K562 (cell line): ENCODE data around the gene SCML2. TPM values are rescaled to one million over a fixed set of nuclear protein-coding genes. Genes with fewer than 3 reads are reported as not detected.

Source experiments
- ATAC-seq: fragments of 200-7000 bp; cut with Tn5 transposase; 3 replicates; pipeline ENCODE4 v1.9.1; 2020; ENCODE audit warnings: moderate library complexity
- BruUV-seq: library from RNA; stranded (reverse); fragments of 400-500 nt; replicated peaks from 2 replicates; lab custom pipeline; 2021; lab: Mats Ljungman, UMichigan
- CTCF ChIA-PET: fragments of 300-600 bp; formaldehyde crosslinking; extraction: SDS; loops from one replicate; lab custom pipeline; 2021; ENCODE audit warnings: low intra/inter-chr PET ratio; lab: Yijun Ruan, JAX
- POLR2A ChIA-PET: fragments of 300-600, 350-650 bp; sonication (Branson Sonifier 250); formaldehyde crosslinking; extraction: SDS; loops from one replicate; lab custom pipeline; 2021; ENCODE audit warnings: antibody characterized with exemption, inconsistent platforms; lab: Yijun Ruan, JAX
- DNase-seq, 4 experiments: peaks; one replicate each; pipeline versions ENCODE4 v3.0.0 to v3.0.0-alpha.2; 2011 to 2018; ENCODE audit warnings: low spot score in 3 of 4, mixed read lengths in 3 of 4; ENCODE audit errors: extremely low read depth in 1 of 4
- FAIRE-seq: peaks from 2 replicates; lab custom pipeline; 2011; peaks lifted over from hg19 to GRCh38; lab: Jason Lieb, UNC
- H2AFZ ChIP-seq: 2 replicates; pipeline ENCODE4 v1.6.0; 2011; ENCODE audit warnings: low read depth, low read length, control low read depth, inconsistent platforms
- H3K27ac ChIP-seq: fragments of 200-600 bp; 3 replicates; pipeline ENCODE4 v1.8.0; 2011; ENCODE audit warnings: low read depth, mild to moderate bottlenecking, control low read depth, inconsistent platforms, low read length, moderate library complexity, mixed read lengths; ENCODE audit errors: extremely low read depth
- H3K27me3 ChIP-seq, 2 experiments: fragments of 300-600 bp in 1 of 2; 2 replicates in 1 of 2; 3 replicates in 1 of 2; pipeline versions ENCODE4 v1.6.0 to v1.8.0; 2011; ENCODE audit warnings: inconsistent platforms in 2 of 2, low read length in 2 of 2, mild to moderate bottlenecking in 1 of 2, mixed read lengths in 1 of 2, moderate library complexity in 1 of 2; ENCODE audit not compliant: control insufficient read depth in 2 of 2, insufficient read depth in 2 of 2
- H3K36me3 ChIP-seq: fragments of 300-600 bp; 3 replicates; pipeline ENCODE4 v1.8.0; 2011; ENCODE audit warnings: mild to moderate bottlenecking, low read length, inconsistent platforms; ENCODE audit not compliant: control insufficient read depth, insufficient read depth
- H3K4me1 ChIP-seq, 2 experiments: fragments of 200-600 bp in 1 of 2; replicated peaks in 1 of 2; 2 replicates in 1 of 2; 3 replicates in 1 of 2; pipeline versions ENCODE4 v1.5.1 to v1.8.0; 2011; ENCODE audit warnings: inconsistent platforms in 2 of 2, low read length in 2 of 2, mild to moderate bottlenecking in 1 of 2, mixed read lengths in 1 of 2, moderate library complexity in 1 of 2; ENCODE audit not compliant: control insufficient read depth in 2 of 2, insufficient read depth in 2 of 2
- H3K4me2 ChIP-seq: 2 replicates; pipeline ENCODE4 v1.6.1; 2011; ENCODE audit warnings: low read length, control low read depth, inconsistent platforms, mixed read lengths; ENCODE audit not compliant: insufficient read depth
- H3K4me3 ChIP-seq: fragments of 200-600 bp; sonication (generic), shearing (Covaris generic); 2 replicates; pipeline ENCODE4 v1.5.1; 2016; ENCODE audit warnings: control low read depth, inconsistent platforms
- H3K79me2 ChIP-seq: fragments of 200-600 bp; 3 replicates; pipeline ENCODE4 v1.8.0; 2011; ENCODE audit warnings: low read length, inconsistent platforms; ENCODE audit not compliant: control insufficient read depth, insufficient read depth
- H3K9ac ChIP-seq, 2 experiments: 2 replicates each; pipeline versions ENCODE4 v1.6.0 to v1.6.1; 2011; ENCODE audit warnings: low read depth in 2 of 2, low read length in 2 of 2, control low read depth in 1 of 2, inconsistent platforms in 1 of 2, mild to moderate bottlenecking in 1 of 2, mixed read lengths in 1 of 2; ENCODE audit not compliant: insufficient read depth in 1 of 2
- H3K9me1 ChIP-seq: one replicate; pipeline ENCODE4 v1.6.0; 2011; ENCODE audit warnings: inconsistent platforms, mild to moderate bottlenecking, low read length, moderate library complexity; ENCODE audit not compliant: control insufficient read depth, insufficient read depth
- H3K9me3 ChIP-seq: replicated peaks from 2 replicates; pipeline ENCODE4 v1.5.1; 2011; ENCODE audit warnings: low read depth, low read length, inconsistent platforms; ENCODE audit not compliant: control insufficient read depth, insufficient read depth
- H4K20me1 ChIP-seq: replicated peaks from 2 replicates; pipeline ENCODE4 v1.6.1; 2011; ENCODE audit warnings: low read length, inconsistent platforms, mixed read lengths; ENCODE audit not compliant: control insufficient read depth, insufficient read depth
- EZH2 ChIP-seq: IDR thresholded peaks from 2 replicates; pipeline ENCODE4 v1.6.1; 2012; ENCODE audit warnings: low read depth, mild to moderate bottlenecking, inconsistent platforms, low read length, borderline replicate concordance
- HMGN3 ChIP-seq: IDR thresholded peaks from 2 replicates; pipeline ENCODE4 v1.6.1; 2011; ENCODE audit warnings: borderline replicate concordance, low read depth, mild to moderate bottlenecking, mixed read lengths, low read length; ENCODE audit not compliant: insufficient read length; ENCODE audit errors: extremely low read depth
- LEF1 ChIP-seq: fragments of 450-650 bp; IDR thresholded peaks from 2 replicates; pipeline ENCODE4 v1.6.1; 2016; ENCODE audit warnings: mild to moderate bottlenecking
- MTA2 ChIP-seq: fragments of 450-650 bp; IDR thresholded peaks from 2 replicates; pipeline ENCODE4 v1.6.1; 2016; ENCODE audit warnings: low read depth
- MYC ChIP-seq, 2 experiments: fragments of 250-450 bp in 1 of 2; sonication (Bioruptor Pico) in 1 of 2; IDR thresholded peaks; 2 replicates each; pipeline versions ENCODE4 v1.5.1 to v1.6.1; 2012 to 2021; ENCODE audit warnings: low read depth in 2 of 2, borderline replicate concordance in 1 of 2, improper control_type of control experiment in 1 of 2, low read length in 1 of 2, mild to moderate bottlenecking in 1 of 2, moderate library complexity in 1 of 2
- ZBED1 ChIP-seq: IDR thresholded peaks from 2 replicates; pipeline ENCODE4 v1.6.1; 2014
- ZFP91 ChIP-seq: sonication (generic); formaldehyde crosslinking; IDR thresholded peaks from 2 replicates; pipeline ENCODE4 v1.8.0; 2022; ENCODE audit warnings: mild to moderate bottlenecking, missing genetic modification reagents
- ZNF140 ChIP-seq: fragments of 250-450 bp; sonication (Bioruptor Pico); IDR thresholded peaks from 2 replicates; pipeline ENCODE4 v1.8.0; 2021; ENCODE audit warnings: moderate library complexity, mild to moderate bottlenecking, inconsistent platforms
- ZNF780A ChIP-seq: fragments of 250-450 bp; sonication (Bioruptor Pico); IDR thresholded peaks from 2 replicates; pipeline ENCODE4 v1.5.0; 2021; ENCODE audit warnings: mild to moderate bottlenecking
- WGBS: fragments of 100-300 bp; shearing (Covaris generic); methylation state at CpG from one replicate; pipeline ENCODE4 v1.1.6; 2016; ENCODE audit warnings: low coverage, mixed read lengths; ENCODE audit not compliant: insufficient coverage; ENCODE audit errors: missing lambda C conversion rate; 5-methylcytosine and 5-hydroxymethylcytosine counted together
- in situ Hi-C: fragments of 300-500 bp; cut with MboI; formaldehyde crosslinking; loops from 4 replicates; pipeline ENCODE4 v1.15.0; 2018; ENCODE audit warnings: inconsistent platforms, mixed read lengths
- intact Hi-C: fragments of 100-400 bp; cut with micrococcal nuclease; formaldehyde crosslinking; loops from 2 replicates; pipeline ENCODE4 v1.14.2; 2022
- polyA plus RNA-seq, 8 experiments: library from polyadenylated mRNA; depleted of rRNA in 4 of 8; stranded (reverse) in 5 of 8; unstranded in 3 of 8; fragments of >200 nt; fragmentation: Nextera tagmentation in 2 of 8; fragmentation: Illumina TruSeq in 1 of 8; extraction: Ambion mirVana in 2 of 8; extraction: Trizol in 1 of 8; gene quantifications; 2 replicates each; pipeline versions ENCODE4 v1.2.1 to v1.2.3, GENCODE V29; 2011 to 2014; ENCODE audit warnings: inconsistent platforms in 1 of 8, missing spikeins in 1 of 8
- total RNA-seq, 7 experiments: library from RNA; depleted of rRNA in 6 of 7; stranded (reverse); fragments of >200 nt in 6 of 7; fragmentation: Illumina TruSeq in 2 of 7; extraction: Trizol in 2 of 7; gene quantifications; 2 replicates each; pipeline versions ENCODE4 v1.2.1 to v1.2.3, GENCODE V29; 2011 to 2021; ENCODE audit warnings: low replicate concordance in 1 of 7

Gene SCML2
- total and polyA plus RNA-seq, 9 of the 15 experiments (the other 6 are each of a cell fraction or from before 2014, with no cell fraction given), result 15.1 to 30.8 (median 22.9) TPM

- in situ Hi-C loops (no loop called here), intact Hi-C loops (no loop called here)
- Histone ChIP-seq H3K9ac (no peak overlapping the region), H3K4me1 (no peaks in the 10 kb centered on the region), H3K27ac (no peak overlapping the region), H3K9me3 (no peaks in the 10 kb centered on the region), H2AFZ (no peak overlapping the region), H3K79me2 (no peaks in the 10 kb centered on the region), H3K27me3 (peaks cover 2 to 27% of the 10 kb centered on the region in 2 experiments; a peak in 4 of 5 replicates), H4K20me1 (no peaks in the 10 kb centered on the region), H3K4me2 (no peak overlapping the region), H3K9me1 (no peaks in the 10 kb centered on the region), H3K36me3 (no peaks in the 10 kb centered on the region), H3K4me3 (no peak overlapping the region)
- ChIA-PET POLR2A (interaction anchor here (1.1 kb wide), 1 partner anchor 16 kb away, joined by 3 read pairs; no protein-coding TSS in a partner anchor), CTCF (no interaction called here)
- DNase-seq, result no peak
- TF ChIP-seq LEF1 (no peak), ZBED1 (no peak)
- no TSS peak for BruUV-seq
- FAIRE-seq, result no peak
- no peak for ATAC-seq
- WGBS, result 0% methylated on average over 10 of the region's 14 CpGs
These were observed 126.4 kb downstream of the SCML2 start for GRCh38 chrX:18228069-18228468.

GRCh38 chrX:18227458-18227857, 127.0 kb downstream of the SCML2 start:
- no peaks in the 10 kb centered on the region for H3K36me3 ChIP-seq
- H2AFZ ChIP-seq, result no peak overlapping the region
- ChIA-PET CTCF (no interaction called here), POLR2A (no interaction called here)
- H3K4me3 ChIP-seq, result no peak overlapping the region
- TF ChIP-seq MYC (IDR thresholded peaks at IDR 0.05; ENCODE audit: low read depth, low read length) (no peak), MYC (CRISPR knock-in tag; IDR thresholded peaks at IDR 0.05; ENCODE audit: borderline replicate concordance, low read depth) (no peak), MTA2 (no peak), HMGN3 (no peak), EZH2 (no peak), ZNF780A (CRISPR knock-in tag) (no peak), ZNF140 (no peak), ZFP91 (CRISPR knock-in tag) (no peak)
- peaks cover 2 to 27% of the 10 kb centered on the region in 2 experiments for H3K27me3 ChIP-seq
- FAIRE-seq (no peak), ATAC-seq (no peak), DNase-seq (no peak)
- H3K79me2 ChIP-seq, result no peaks in the 10 kb centered on the region
- no peak overlapping the region for H3K27ac ChIP-seq
- WGBS, result 0% methylated on average over 6 of the region's 7 CpGs
- H3K4me2 ChIP-seq, result no peak overlapping the region
- no peaks in the 10 kb centered on the region for H3K9me1 ChIP-seq
- in situ Hi-C loops, result no loop called here
- no peak overlapping the region for H3K9ac ChIP-seq
- BruUV-seq, result no TSS peak
- no peaks in the 10 kb centered on the region for H3K4me1 ChIP-seq
- H3K9me3 ChIP-seq, result no peaks in the 10 kb centered on the region
- intact Hi-C loops, result no loop called here
- H4K20me1 ChIP-seq, result no peaks in the 10 kb centered on the region
